ENCODE results near the gene GIMAP7. TPM values are rescaled to one million over a fixed set of nuclear protein-coding genes. Genes with fewer than 3 reads are reported as not detected.
"Not testable (repeated sequence)": the region's sequence is repeated elsewhere in the genome, so short reads cannot be mapped to it uniquely, and the experiment has no call there.

GIMAP7 gene
- total RNA-seq, 1 experiment from 2014 or later, result not detected

GRCh38 chr7:150487625-150488024, 27.0 kb upstream of the GIMAP7 start:
- H3K27me3 ChIP-seq (ENCODE audit: control insufficient read depth, insufficient read depth, low read length), result no peaks in the 10 kb centered on the region
- H3K36me3 ChIP-seq (replicated peaks; ENCODE audit: control insufficient read depth, insufficient read depth, low read length), result no peaks in the 10 kb centered on the region
- H3K4me3 ChIP-seq (ENCODE audit: insufficient read depth, low read depth, low read length), result no peak overlapping the region
- DNase-seq, result no peak

DNA sequence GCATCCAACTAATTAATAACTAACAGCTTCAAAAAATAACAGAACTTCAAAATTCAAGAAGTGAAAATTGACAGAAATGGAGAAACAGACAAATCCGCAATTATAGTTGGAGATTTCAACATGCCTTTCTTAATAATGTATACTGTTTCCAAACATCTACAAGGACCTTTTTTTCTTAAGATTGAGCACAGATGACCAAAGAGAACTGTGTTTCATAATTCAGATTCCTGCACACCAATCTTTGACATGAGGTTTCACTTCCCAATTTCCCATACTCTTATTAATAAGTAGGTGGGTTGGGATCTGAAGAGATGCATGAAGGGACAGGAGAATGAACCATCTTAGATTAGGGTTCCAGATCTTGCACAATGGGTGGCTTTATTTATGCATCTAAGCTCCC, 24.9 kb upstream of the GIMAP7 start:
- H3K36me3 ChIP-seq (replicated peaks; ENCODE audit: control insufficient read depth, insufficient read depth, low read length), result no peaks in the 10 kb centered on the region
- H3K27me3 ChIP-seq (ENCODE audit: control insufficient read depth, insufficient read depth, low read length), result no peaks in the 10 kb centered on the region
- no peak overlapping the region for H3K4me3 ChIP-seq (ENCODE audit: insufficient read depth, low read depth, low read length)
- DNase-seq, result no peak

DNA sequence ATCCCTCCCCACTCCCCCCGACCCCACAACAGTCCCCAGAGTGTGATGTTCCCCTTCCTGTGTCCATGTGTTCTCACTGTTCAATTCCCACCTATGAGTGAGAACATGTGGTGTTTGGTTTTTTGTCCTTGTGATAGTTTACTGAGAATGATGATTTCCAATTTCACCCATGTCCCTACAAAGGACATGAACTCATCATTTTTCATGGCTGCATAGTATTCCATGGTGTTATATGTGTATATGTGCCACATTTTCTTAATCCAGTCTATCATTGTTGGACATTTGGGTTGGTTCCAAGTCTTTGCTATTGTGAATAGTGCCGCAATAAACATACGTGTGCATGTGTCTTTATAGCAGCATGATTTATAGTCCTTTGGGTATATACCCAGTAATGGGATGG, 21.2 kb upstream of the GIMAP7 start:
- H3K36me3 ChIP-seq (replicated peaks; ENCODE audit: control insufficient read depth, insufficient read depth, low read length); DNase-seq; H3K4me3 ChIP-seq (ENCODE audit: insufficient read depth, low read depth, low read length); H3K27me3 ChIP-seq (ENCODE audit: control insufficient read depth, insufficient read depth, low read length): not testable (repeated sequence)

GRCh38 chr7:150502519-150502918, 12.2 kb upstream of the GIMAP7 start:
- Histone ChIP-seq H3K4me3 (ENCODE audit: insufficient read depth, low read depth, low read length) (no peak overlapping the region), H3K27me3 (ENCODE audit: control insufficient read depth, insufficient read depth, low read length) (no peaks in the 10 kb centered on the region), H3K36me3 (replicated peaks; ENCODE audit: control insufficient read depth, insufficient read depth, low read length) (no peaks in the 10 kb centered on the region)
- DNase-seq, result no peak

DNA sequence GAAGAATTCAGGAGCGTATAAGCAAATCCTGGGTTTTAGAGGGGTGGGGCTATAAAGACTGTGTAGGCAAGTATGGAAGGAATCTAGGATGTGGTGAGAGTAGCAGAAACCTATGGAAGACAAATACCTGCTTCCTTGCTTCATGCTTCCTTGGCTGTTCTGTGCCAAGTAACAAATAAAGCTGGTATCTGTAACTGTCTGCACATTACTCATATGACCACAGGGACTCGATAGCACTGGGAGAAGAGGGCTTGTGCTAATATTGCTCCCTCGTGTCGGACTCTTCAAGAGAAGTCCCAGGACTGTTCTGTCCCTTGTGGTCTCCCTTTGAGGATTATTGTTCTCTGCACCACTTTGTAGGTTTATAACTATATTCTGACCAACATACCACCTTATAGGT, 11.5 kb upstream of the GIMAP7 start:
- no peaks in the 10 kb centered on the region for H3K36me3 ChIP-seq (replicated peaks; ENCODE audit: control insufficient read depth, insufficient read depth, low read length)
- no peaks in the 10 kb centered on the region for H3K27me3 ChIP-seq (ENCODE audit: control insufficient read depth, insufficient read depth, low read length)
- DNase-seq, result no peak
- H3K4me3 ChIP-seq (ENCODE audit: insufficient read depth, low read depth, low read length), result no peak overlapping the region

DNA sequence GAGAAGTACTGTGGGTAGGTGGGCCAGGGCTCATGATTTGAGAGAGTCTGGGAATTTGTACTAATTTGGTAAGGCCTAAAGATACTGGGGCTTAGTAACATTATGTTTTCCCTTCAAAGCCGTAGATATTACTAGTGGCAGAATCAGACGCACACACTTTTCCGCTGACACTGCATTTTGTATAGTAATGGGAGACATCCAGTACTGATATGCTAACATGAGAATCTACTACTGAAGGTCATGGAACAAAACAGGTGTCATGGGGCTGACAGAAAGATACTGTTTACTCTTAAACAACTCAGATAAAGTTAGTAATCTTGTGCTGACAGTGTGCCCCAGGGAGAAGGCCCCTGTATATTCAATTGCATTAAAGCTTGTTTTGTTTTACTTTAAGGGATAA, 11.1 kb upstream of the GIMAP7 start:
- DNase-seq, result no peak
- H3K27me3 ChIP-seq (ENCODE audit: control insufficient read depth, insufficient read depth, low read length), result no peaks in the 10 kb centered on the region
- H3K36me3 ChIP-seq (replicated peaks; ENCODE audit: control insufficient read depth, insufficient read depth, low read length), result no peaks in the 10 kb centered on the region
- no peak overlapping the region for H3K4me3 ChIP-seq (ENCODE audit: insufficient read depth, low read depth, low read length)

GRCh38 chr7:150507947-150508602, 6.6 kb upstream of the GIMAP7 start:
- no peak for DNase-seq
- H3K4me3 ChIP-seq (ENCODE audit: insufficient read depth, low read depth, low read length), result no peak overlapping the region
- H3K27me3 ChIP-seq (ENCODE audit: control insufficient read depth, insufficient read depth, low read length), result no peaks in the 10 kb centered on the region; the same call in 1 of the 2 replicates
- no peaks in the 10 kb centered on the region for H3K36me3 ChIP-seq (replicated peaks; ENCODE audit: control insufficient read depth, insufficient read depth, low read length)

DNA sequence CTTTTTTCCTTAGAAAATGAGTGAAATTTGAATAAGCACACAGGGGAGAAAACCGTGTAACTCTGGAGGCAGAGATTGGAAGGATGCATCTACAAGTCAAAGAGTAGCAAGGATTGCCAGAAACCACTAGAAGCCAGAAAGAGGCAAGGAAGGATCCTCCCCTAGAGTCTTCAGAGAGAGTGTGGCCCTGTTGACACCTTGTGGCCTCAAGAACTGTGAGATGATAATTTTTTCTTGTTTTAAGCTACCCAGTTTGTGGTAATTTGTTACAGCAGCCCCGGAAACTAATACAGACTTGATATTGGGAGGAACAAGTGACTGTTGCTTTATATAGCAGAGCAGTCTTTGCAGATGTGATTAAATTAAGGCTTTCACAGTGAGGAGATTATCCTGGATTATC, 3.6 kb upstream of the GIMAP7 start:
- DNase-seq, result no peak
- Histone ChIP-seq H3K36me3 (replicated peaks; ENCODE audit: control insufficient read depth, insufficient read depth, low read length) (no peaks in the 10 kb centered on the region), H3K27me3 (ENCODE audit: control insufficient read depth, insufficient read depth, low read length) (no peaks in the 10 kb centered on the region; the same call in 1 of the 2 replicates), H3K4me3 (ENCODE audit: insufficient read depth, low read depth, low read length) (no peak overlapping the region)

GRCh38 chr7:150513758-150514157, 914 bp upstream of the GIMAP7 start:
- no peak for DNase-seq
- H3K36me3 ChIP-seq (replicated peaks; ENCODE audit: control insufficient read depth, insufficient read depth, low read length), result no peaks in the 10 kb centered on the region
- H3K4me3 ChIP-seq (ENCODE audit: insufficient read depth, low read depth, low read length), result no peak overlapping the region
- no peaks in the 10 kb centered on the region; the same call in 1 of the 2 replicates for H3K27me3 ChIP-seq (ENCODE audit: control insufficient read depth, insufficient read depth, low read length)

- Histone ChIP-seq H3K4me3 (ENCODE audit: insufficient read depth, low read depth, low read length) (no peak overlapping the region), H3K27me3 (ENCODE audit: control insufficient read depth, insufficient read depth, low read length) (no peaks in the 10 kb centered on the region; the same call in 1 of the 2 replicates), H3K36me3 (replicated peaks; ENCODE audit: control insufficient read depth, insufficient read depth, low read length) (no peaks in the 10 kb centered on the region)
- no peak for DNase-seq
These were observed 826 bp downstream of the GIMAP7 start for GRCh38 chr7:150515248-150516147.

- no peaks in the 10 kb centered on the region for H3K36me3 ChIP-seq (replicated peaks; ENCODE audit: control insufficient read depth, insufficient read depth, low read length)
- H3K27me3 ChIP-seq (ENCODE audit: control insufficient read depth, insufficient read depth, low read length), result no peaks in the 10 kb centered on the region
- H3K4me3 ChIP-seq (ENCODE audit: insufficient read depth, low read depth, low read length), result no peak overlapping the region
- no peak for DNase-seq
These were observed 2.5 kb downstream of the GIMAP7 start for GRCh38 chr7:150516956-150517745.

DNA sequence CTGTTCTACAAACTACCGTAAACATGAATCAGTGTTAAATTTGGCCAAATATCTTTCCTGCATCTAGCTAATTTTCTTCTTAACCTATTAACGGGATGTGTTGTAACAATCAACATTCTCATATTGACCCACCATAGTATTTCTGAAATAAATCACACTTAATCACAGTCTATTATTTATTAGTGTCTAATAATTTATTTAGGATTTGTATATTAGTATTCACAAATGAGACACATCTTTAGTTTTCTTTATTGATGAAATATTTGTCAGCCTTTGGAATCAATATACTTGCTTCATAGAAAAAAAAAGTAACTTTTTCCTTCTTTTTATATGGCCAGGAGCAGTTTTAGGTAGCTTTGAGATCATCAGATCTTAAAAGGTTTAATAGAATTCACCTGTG, 4.6 kb downstream of the GIMAP7 start:
- Histone ChIP-seq H3K4me3 (ENCODE audit: insufficient read depth, low read depth, low read length) (no peak overlapping the region), H3K27me3 (ENCODE audit: control insufficient read depth, insufficient read depth, low read length) (no peaks in the 10 kb centered on the region), H3K36me3 (replicated peaks; ENCODE audit: control insufficient read depth, insufficient read depth, low read length) (no peaks in the 10 kb centered on the region)
- no peak for DNase-seq

GRCh38 chr7:150520145-150520544, 5.5 kb downstream of the GIMAP7 start:
- no peaks in the 10 kb centered on the region for H3K27me3 ChIP-seq (ENCODE audit: control insufficient read depth, insufficient read depth, low read length)
- no peak overlapping the region for H3K4me3 ChIP-seq (ENCODE audit: insufficient read depth, low read depth, low read length)
- DNase-seq, result no peak
- H3K36me3 ChIP-seq (replicated peaks; ENCODE audit: control insufficient read depth, insufficient read depth, low read length), result no peaks in the 10 kb centered on the region

DNA sequence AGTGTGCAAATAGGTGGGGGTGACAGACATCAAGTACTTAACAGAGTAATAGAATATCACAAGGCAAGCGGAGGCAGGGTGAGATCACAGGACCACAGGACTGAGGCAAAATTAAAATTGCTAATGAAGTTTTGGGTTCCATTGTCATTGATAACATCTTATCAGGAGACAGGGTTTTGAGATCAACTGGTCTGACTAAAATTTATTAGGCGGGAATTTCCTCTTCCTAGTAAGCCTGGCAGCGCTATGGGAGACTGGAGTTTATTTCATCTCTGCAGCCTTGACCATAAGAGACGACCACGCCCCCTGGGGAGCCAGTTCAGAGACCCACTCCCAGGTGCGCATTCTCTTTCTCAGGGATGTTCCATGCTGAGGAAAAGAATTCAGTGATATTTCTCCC, 8.3 kb downstream of the GIMAP7 start:
- H3K4me3 ChIP-seq (ENCODE audit: insufficient read depth, low read depth, low read length); H3K27me3 ChIP-seq (ENCODE audit: control insufficient read depth, insufficient read depth, low read length); DNase-seq; H3K36me3 ChIP-seq (replicated peaks; ENCODE audit: control insufficient read depth, insufficient read depth, low read length): not testable (repeated sequence)
